Astrocyte of the cerebellum (primary cell): ENCODE measurements around the gene FOXF1.

Source experiments
- DNase-seq: peaks from one replicate; pipeline ENCODE4 v3.0.0-alpha.2; 2011; ENCODE audit warnings: low read depth
- H3K4me3 ChIP-seq: 2 replicates; pipeline ENCODE4 v1.5.1; 2011; ENCODE audit warnings: mild to moderate bottlenecking, low read depth, low read length, moderate library complexity
- in situ Hi-C: cut with HindIII; loops from 2 replicates; pipeline ENCODE4 v1.10.0; 2017; ENCODE audit warnings: low sequenced_read_pairs
- TF ChIP-seq, protein P1 (sequence below): IDR thresholded peaks from 2 replicates; pipeline ENCODE4 v1.5.1; 2012; ENCODE audit warnings: low read length, low read depth, moderate library complexity, mild to moderate bottlenecking; ENCODE audit errors: missing control alignments

FOXF1 gene

DNA sequence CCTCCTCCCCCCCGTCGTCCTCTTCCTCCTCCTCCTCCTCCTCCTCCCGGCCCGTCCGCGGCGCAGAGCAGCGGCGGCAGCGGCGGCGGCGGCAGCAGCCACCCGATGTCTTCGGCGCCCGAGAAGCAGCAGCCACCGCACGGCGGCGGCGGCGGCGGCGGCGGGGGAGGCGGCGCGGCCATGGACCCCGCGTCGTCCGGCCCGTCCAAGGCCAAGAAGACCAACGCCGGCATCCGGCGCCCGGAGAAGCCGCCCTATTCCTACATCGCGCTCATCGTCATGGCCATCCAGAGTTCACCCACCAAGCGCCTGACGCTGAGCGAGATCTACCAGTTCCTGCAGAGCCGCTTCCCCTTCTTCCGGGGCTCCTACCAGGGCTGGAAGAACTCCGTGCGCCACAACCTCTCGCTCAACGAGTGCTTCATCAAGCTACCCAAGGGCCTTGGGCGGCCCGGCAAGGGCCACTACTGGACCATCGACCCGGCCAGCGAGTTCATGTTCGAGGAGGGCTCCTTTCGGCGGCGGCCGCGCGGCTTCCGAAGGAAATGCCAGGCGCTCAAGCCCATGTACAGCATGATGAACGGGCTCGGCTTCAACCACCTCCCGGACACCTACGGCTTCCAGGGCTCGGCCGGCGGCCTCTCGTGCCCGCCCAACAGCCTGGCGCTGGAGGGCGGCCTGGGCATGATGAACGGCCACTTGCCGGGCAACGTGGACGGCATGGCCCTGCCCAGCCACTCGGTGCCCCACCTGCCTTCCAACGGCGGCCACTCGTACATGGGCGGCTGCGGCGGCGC is at the start of gene FOXF1:
Gene FOXF1, plus strand, starts transcription at position 63 of the 797 bp plus-strand sequence. Its CDS starts 43 bp downstream, at position 106.
- H3K4me3 ChIP-seq = peak within 1 kb of the TSS; percentile 71
- in situ Hi-C loops = no loop called here
- TF ChIP-seq, protein P1, sequence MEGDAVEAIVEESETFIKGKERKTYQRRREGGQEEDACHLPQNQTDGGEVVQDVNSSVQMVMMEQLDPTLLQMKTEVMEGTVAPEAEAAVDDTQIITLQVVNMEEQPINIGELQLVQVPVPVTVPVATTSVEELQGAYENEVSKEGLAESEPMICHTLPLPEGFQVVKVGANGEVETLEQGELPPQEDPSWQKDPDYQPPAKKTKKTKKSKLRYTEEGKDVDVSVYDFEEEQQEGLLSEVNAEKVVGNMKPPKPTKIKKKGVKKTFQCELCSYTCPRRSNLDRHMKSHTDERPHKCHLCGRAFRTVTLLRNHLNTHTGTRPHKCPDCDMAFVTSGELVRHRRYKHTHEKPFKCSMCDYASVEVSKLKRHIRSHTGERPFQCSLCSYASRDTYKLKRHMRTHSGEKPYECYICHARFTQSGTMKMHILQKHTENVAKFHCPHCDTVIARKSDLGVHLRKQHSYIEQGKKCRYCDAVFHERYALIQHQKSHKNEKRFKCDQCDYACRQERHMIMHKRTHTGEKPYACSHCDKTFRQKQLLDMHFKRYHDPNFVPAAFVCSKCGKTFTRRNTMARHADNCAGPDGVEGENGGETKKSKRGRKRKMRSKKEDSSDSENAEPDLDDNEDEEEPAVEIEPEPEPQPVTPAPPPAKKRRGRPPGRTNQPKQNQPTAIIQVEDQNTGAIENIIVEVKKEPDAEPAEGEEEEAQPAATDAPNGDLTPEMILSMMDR = no peak
- no peak for DNase-seq

DNA sequence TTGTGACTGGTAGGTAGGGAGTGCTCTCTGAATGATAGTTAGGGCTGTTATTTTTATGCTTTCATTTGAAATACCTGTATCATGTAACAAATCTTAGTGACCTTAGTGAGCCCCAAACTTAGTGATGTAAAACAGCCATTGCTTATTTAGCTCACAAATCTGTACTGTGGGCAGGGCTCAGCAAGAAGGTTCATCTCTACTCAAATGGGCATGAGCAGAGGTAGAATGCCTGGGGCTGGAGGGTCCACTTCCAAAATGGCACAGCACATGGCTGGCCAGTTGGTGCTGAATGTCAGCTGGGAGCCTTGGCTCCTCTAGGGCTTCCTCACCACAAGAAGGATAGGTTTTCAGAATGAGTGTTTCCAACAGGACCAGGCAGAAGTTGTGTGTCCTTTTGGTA is 49.3 kb upstream of the FOXF1 start:
- no peak for DNase-seq
- H3K4me3 ChIP-seq = no peak overlapping the region
- in situ Hi-C loops = no loop called here
- TF ChIP-seq, protein P1 = no peak

DNA sequence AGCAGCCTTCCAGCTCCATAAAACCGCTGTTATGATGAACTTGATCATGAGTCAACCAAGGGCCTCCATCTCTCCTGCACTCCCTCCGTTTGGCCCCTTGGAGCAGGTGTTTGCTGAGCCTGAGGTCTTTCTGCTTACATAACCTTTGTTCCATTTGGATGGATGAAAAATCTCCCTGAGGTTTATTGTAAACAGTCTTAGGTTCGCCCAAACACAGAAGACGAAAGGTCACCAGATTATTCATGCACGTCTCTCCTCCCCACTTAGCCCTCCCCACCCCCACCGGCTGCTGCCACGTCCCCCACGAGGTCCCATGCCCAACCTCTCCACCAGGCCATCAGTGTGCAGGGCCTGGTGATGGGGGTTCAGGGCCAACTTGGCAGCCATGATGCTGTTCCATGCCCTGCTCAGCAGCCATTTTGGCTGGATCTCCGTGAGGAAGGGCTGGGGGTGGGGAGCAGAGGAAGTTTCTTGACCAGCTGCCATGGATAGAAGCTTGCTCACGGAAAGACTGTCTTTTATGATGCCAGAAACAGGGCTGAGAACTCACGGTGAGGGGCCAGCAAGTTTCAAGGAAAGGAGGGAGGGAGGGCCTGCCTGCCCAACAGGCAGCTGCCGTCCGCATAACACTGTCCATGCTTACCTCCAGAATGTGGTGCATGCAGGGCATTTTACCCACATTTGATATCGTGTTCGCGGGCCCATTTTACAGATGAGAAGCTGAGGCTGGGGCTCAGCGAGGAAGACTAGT is 47.8 kb upstream of the FOXF1 start:
- TF ChIP-seq, protein P1 = no peak
- in situ Hi-C loops = no loop called here
- no peak overlapping the region for H3K4me3 ChIP-seq
- no peak for DNase-seq

DNA sequence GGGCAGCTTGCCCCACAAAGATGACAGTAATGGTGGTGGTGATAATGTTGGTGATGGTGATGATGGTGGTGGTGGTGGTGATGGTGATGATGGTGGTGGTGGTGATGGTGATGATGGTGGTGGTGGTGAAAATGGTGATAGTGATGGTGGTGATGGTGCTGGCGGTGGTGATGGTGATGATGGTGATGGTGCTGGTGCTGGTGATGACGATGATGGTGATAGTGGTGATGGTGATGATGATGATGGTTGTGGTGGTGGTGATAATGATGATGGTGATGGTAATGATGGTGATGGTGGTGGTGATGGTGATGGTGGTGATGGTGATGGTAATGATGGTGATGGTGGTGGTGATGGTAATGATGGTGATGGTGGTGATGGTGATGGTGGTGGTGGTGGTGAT is 46.3 kb upstream of the FOXF1 start:
- TF ChIP-seq, protein P1 = no peak
- H3K4me3 ChIP-seq = no peak overlapping the region
- in situ Hi-C loops = no loop called here
- no peak for DNase-seq

DNA sequence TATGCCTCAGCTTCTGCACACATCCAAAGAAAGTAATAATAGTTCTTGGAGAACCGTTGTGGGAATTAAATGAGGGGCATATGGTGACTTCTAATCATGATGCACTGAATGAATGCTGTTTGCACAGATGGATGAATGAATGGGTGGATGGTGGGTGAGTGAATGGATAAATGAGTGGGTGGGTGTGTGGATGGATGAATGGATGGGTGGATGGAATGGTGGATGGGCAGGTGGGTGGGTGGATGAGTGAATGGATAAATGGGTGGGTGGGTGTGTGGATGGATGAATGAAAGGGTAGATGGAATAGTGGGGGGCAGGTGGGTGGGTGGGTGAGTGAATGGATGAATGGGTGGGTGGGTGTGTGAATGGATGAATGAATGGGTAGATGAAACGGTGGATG is 44.9 kb upstream of the FOXF1 start:
- TF ChIP-seq, protein P1 = no peak
- in situ Hi-C loops = no loop called here
- no peak overlapping the region for H3K4me3 ChIP-seq
- no peak for DNase-seq

DNA sequence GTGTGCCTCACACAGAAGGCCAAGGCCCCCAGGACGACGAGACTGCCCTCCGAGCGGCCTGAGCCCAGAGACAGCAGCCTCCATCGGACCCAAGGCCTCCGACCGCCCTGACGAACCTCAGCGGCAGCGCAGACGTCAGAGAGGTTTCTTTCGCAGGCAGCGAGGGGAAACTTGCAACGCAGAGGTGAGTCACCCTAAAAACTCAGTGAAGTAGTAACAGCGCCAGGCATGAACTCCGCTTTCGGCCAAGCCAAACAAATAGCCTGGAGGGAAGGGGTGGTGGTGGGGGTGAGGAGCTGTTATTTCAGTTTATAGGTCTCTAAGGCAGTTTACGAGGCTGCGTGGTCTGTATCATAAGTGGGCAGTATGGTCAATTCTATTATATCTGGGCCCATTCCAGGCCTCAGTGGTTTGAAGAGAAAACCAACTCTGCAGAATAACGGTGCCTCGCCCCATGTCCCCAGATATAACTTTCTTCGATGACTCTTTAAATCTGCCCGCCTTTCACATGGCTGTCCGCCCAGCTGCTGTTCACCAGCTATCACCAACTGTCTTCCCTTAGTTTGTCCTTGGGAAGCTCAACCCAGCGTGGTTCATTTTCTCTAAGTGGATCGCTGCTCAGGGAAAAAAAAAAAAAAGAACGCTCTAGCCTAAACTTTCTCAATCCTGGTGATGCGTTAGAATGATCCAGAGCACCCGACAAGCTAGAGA is 43.5 kb upstream of the FOXF1 start:
- no peak overlapping the region for H3K4me3 ChIP-seq
- TF ChIP-seq, protein P1 = no peak
- in situ Hi-C loops = no loop called here
- DNase-seq = peak; percentile 64
